HG03060 (cell line): ENCODE results near the gene FOXB2.
"Not testable (repeated sequence)": the region's sequence is repeated elsewhere in the genome, so short reads cannot be mapped to it uniquely, and the experiment has no call there.

Experiments
- ATAC-seq: cut with Tn5 transposase; IDR thresholded peaks from one replicate; pipeline ENCODE4 v1.9.1; 2021; ENCODE audit warnings: low read depth, moderate number of reproducible peaks; ENCODE audit not compliant: unreplicated experiment

FOXB2 gene

DNA sequence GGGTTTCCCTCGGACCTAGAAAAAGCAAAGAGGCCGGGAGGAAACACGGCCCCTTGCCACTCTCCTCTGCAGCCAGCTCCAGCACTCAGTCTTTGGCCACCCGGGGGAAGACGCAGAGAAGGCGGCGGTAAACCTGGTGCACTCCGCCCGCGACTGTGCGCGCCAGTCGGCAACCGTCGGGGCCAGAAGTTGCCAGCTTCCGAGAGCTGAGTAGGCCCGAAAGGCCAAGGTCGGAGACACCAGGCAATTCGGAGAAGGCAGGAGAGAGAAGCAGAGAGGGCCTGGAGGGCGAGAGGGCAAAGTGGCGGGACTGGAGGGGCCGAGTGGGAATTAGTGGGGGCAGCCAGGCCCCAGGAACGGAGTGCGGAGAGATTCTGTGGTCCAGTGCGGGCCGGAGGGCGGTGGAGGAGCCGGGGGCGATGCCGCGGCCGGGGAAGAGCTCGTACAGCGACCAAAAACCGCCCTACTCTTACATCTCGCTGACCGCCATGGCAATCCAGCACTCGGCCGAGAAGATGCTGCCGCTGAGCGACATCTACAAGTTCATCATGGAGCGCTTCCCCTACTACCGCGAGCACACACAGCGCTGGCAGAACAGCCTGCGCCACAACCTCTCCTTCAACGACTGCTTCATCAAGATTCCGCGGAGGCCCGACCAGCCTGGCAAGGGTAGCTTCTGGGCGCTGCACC is at the start of gene FOXB2:
Gene FOXB2 (plus strand): TSS at position 420 of the 690 bp plus-strand sequence. CDS start 0 bp downstream, at position 420.
- no peak for ATAC-seq

DNA sequence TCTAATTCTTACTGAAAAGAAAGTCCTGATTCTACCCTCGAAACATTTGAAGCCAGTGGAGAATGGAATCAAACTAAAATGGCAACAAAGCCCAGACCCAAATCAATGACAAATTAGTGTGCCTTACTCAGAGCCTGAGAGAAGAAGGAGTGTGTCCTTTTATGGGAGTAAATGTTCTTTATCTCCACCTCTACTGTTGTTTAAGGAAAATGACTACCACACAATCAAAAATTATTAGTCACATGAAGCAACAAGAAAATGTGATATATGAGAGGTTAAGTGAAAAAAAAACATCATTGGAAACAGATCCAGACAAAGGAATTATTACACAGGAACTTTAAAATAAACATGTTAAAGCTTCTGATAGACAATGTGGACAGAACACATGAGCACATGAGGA is 49.7 kb upstream of the FOXB2 start:
- no peak for ATAC-seq

DNA sequence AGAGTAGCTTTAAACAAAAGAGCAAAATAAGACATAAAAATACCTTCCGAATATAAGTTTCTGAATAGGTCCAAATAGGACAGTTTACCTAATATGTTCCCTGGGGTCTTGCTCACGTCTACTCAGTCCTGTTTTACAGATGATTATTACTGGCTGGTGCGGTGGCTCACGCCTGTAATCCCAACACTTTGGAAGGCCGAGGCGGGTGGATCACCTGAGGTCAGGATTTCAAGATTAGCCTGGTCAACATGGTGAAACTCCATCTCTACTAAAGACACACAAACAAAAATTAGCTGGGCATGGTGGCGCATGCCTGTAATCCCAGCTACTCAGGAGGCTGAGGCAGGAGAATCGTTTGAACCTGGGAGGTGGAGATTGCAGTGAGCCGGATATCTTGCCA is 40.6 kb upstream of the FOXB2 start:
- ATAC-seq: not testable (repeated sequence)

DNA sequence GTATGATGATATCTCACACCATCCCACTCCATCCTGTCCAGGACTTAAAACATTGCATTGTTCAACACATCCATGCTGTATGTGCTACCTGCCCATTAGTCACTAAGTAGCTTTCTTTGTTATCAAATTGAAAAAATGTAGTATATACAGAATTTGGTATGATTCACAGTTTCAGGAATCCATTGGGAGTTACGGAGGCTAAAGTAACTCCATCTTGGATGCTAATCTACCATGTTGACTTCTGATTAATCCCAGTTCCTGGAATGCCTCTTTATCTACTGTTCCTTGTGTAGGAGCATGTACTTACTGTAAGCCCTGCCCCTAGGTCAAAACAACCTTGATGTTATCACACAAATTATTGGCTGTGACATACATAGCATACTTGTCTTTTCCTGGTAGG is 38.9 kb upstream of the FOXB2 start:
- ATAC-seq: no peak

DNA sequence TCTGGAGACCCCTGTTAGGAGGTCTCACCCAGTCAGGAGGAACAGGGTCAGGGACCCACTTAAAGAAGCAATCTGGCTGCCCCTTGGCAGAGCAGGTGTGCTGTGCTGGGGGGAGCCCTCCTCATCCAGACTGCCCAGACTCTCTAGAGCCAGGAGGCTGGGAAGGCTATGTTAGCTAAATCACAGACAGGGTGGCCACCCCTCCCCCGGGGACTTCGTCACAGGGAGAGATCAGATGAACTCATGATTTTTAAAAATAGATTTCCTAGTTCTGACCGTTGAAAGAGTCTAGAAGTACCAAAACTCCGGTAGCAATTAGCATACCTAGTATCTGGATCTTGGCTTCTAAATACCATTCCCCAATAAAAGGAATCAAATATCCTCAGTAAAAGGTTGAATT is 35.0 kb upstream of the FOXB2 start:
- ATAC-seq: no peak

DNA sequence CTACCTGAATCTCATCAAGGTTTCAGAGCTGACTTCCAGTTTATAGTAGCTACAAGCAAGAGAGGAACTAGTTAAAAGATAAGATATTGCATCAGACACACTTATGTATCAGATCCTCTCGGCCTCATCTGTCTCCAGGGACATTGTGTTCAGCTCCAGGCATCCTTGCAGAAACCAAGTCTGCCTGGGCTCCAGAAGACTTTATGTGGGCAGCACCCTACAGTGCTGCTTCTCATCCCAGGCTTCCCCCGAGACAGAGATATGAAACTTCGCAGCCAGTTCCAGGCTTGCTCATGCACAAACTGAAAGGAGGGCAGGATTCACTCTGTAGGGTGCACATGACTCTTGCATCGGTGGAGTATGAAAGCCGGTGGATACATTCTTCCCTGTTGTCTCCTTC is 33.9 kb upstream of the FOXB2 start:
- ATAC-seq: no peak

DNA sequence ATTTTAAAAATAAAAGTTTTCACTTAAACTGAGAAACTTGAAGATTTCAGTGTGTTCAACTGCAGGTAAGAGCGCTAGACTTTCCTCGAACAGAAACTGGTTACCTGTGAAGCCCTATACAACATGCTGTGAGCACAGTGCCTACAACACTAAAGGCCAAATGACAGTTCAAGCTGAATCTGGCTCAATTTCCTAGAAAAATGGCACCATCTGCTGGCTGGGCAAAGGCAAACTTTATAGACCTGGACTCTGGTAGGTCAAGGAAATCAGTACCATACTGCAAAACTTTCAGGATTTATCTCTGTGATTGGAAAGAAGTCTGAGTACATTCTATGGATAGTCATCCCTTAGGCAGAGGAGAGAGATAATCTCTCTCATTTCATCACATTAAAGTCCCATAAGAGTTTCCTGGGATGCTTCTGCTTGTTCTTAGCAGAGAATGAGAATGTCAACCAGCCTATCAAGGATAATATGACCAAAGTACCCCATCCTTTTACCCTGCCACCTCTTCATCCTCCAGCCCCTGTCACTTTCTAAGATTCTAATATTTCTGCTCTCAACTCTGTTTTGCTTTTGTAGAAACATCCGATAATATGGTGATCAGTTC is 31.8 kb upstream of the FOXB2 start:
- ATAC-seq: no peak

DNA sequence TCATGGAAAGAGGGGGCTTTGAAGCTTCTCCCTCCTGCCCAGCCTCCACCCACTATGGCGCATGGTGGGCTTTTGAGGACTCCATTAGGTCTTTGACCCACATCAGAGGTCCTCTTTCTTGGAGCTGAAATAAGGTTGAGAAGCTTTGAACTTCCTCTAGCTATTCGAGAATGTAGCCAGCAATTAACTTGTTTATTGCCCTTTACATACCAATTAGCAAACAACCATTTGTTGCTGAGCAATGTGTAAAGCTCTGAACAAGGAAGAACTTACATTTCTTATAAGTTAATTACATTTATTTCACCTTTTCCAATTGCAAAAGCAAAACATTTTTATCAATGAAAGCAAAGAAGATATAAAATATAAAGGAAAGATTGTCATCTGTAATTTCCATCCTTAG is 30.5 kb upstream of the FOXB2 start:
- ATAC-seq: no peak

DNA sequence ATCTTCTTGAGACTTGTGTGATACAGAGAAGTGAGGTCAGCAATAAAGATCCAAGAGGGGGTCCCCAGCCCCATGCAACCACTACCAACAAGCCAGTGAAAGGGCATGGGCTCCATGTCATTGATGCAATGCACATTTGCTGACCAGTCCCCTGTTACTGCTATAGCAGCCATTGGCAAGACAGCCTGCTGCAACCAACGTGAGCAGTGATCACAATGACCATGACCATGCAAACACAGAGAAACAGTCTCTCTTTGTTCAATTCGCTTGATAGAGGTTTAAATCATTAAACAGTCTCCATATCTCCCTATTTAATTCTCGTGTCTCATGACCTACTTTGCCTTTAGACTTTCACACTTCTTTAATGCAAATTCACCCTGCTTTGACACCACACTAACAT is 30.0 kb upstream of the FOXB2 start:
- no peak for ATAC-seq

DNA sequence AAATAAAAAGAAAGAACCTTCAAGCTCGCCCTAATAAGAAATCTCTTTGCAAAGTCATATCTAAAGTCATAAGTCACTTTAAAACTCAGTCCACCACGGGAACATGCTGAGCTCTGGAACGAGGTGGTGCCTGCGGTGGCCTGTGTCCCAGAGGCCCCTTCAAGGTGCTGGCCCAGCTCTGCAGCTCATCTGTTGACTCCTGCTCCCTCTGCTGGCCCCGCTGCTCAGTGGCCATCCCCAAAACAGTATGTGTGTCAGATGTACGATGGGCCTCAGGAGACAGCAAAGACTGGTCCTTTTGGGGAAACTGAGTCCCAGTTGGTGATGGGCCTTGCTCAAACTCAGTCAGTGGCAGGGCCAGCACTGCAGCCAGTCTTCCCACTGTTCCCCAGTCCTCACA is 22.8 kb upstream of the FOXB2 start:
- no peak for ATAC-seq

DNA sequence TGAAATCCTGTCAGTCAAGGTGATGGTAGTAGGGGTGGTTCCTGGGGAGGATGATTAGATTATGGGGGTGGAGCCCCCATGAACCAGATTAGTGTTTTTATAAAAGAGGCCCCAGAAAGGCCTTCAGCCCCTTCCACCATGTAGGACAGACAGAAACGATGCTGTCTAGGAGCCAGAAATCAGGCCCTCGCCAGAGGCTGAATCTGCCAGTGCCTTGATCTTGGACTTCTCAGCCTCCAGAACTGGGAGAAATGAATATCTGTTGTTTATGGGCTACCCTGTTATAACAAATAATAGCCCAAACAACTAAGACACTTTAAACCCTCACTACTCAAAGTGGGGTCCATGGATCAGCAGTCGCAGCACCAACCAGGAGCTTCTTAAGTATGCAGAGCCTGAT is 20.2 kb upstream of the FOXB2 start:
- no peak for ATAC-seq

DNA sequence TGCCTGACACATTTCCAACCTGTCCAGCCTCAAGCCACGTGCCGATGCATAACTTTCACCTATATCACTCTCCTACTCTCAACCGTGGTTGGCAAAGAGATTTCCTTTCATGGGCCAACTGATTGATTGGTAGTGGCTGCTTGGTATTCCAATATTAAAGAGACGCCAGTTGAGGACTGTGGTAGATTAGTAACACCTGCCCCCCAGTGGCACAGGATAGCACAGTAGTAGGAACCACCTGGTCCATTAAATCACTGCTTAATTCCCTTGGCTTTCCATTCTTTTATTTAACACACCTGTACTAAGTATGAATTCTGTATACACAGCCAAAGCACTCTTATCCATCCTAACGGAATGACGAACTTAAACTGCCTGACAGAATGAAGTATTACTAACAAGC is 19.1 kb upstream of the FOXB2 start:
- no peak for ATAC-seq

DNA sequence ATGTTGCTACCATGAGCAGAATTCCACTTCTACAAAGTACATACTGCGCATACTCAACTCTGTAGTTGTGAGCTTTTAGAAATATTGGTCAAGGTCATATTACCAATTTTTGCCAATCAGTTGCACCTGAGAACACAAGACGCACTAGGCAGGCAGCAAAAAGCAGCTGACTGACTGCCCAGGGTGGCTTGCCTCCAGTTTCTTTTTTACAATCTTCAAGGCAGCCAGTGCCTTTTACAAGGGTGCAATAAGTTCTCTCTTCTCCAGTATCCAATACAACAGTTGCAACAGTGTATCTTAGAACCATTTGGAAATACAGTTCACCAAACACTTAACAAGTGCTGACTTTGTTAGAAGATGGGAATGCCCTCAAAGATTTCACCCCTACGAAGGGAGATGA is 16.1 kb upstream of the FOXB2 start:
- no peak for ATAC-seq

DNA sequence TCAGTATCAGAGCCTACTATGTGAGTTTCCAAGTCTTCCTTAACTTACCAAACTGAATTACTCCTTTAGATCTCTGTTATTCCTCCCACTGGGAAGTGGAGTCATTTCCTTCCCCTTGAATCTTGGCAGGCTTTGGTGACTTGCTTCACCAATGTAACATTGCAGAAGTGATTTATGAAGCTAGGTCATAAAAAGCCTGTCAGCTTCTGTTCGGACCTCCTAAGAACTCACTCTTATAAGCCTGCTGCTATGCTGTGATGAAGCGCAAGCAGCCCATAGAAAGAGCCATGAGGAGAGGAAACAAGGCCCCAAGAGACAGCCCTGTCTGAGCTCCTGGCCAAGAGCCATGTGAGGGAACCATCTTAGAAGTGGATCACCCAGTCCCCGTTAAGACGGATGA is 14.2 kb upstream of the FOXB2 start:
- ATAC-seq: no peak

DNA sequence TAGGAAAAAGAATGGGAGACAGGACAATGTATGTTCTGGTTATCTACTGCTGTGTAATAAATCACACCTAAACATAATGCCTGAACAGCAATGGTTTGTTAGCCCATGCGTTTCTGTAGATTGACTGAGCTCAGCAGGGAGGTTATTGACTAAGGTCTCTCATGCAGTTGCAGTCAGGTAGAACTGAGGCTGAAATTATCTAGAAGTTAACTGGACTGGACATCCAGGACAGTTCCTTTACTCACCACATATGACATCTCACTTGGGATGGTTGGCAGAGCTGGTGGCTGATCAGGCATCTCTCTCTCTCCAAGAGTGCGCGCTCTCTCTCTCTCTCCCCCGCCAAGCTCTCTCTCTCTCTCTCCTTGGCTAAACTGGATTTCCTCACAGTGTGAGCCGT is 8.9 kb upstream of the FOXB2 start:
- no peak for ATAC-seq

DNA sequence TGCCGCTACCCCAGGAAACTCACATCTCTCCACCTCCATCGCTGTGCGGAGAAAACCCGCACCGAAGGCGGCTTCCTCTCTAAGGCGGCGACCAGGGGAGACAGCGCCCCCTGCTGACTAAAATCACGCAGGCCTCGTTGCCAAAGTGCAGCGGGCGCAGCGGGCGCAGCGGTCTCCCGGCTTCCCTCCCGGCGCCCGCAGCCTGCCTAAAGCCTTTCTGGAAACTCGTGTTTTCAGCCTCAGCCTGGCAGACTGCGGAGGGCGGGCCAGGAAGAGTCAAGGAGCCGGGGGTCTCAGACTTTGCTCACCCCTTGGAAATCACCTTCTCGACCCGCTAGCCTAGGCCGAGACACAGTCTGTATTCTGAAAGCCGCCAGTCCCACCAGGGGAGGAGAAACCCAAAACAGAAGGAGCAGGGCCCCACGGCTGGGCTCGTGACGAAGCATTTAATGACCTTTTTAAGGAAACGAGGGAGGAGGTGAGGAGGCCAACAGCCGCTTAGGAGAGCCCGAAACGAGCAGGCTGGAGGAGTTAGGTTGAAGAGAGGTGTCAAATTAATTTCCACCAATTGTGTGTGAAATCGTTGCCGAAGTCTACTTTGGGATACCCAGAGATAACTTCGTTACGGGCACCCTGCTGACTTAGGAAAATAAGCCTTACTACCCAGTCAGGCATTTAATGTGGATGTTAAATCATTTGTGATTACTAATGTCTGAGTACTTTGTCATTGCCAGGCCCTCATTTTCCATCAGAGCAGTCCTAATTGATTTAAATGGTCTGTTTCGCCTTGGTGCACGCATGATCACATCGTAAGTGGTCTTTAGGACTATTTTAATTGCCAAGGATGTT is 7.3 kb upstream of the FOXB2 start:
- ATAC-seq: no peak

DNA sequence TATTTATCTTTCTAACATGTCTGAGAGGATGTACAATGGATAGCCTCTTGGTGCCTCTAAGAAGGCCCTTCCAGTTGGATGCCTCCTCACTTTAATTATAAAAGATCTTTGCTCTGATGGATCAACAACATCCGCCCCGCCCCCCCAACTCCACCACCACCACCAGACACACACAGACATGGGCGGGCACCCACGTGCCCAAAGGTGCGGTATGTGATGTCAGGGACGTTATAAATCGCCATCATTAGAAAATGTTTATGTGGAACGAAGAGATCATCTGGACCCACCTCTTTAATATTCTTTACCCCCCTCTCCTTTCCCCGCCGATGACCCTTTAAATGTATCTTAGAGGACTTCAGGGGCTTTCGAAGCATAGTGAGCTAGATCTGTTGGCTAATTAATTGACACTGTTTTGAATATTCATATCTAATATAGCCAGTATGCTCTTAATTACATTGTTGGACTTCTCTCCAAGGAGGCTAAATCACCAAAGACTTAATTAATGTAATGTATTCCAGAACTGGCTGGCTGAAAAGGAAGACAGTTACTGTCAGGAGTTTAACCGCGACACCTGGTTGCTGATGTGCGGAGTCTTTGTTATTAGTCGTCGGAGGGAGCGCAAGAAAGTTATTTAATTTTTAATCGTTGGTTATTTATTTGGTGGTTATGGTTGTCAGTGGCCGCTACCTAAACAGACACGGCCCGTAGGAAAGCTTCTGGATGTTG is 6.1 kb upstream of the FOXB2 start:
- no peak for ATAC-seq

DNA sequence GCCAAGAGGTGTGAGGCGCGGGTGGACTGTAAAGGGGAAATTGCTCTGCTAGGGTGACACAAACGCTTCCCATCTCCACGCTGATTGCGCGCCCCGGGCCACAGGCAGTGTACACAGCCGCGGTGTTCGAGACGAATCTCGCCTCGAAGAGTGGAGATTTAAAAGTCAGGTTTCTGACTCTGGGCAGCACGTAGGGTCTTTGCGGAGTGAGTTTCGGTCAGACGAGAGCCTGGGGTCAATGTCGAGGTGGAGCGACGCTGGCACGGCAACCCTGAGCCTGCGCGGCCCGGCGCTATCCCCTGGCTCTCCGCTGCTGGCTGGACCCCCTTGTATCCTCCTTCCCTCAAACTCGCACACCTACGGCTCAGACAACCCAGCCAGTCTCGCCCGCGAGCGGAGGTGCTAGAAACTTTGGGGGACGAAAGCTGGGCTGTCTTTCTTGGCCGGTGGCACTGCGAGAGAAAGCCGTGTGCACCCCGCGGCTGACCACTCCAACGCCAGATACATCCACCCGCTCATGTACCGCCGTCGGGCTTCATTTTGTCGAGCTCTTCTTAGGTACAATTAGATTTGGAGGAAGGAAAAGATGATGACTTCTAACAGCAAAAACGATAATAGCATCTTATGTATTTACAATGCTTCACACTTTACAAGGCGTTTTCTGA is 5.4 kb upstream of the FOXB2 start:
- ATAC-seq: no peak

DNA sequence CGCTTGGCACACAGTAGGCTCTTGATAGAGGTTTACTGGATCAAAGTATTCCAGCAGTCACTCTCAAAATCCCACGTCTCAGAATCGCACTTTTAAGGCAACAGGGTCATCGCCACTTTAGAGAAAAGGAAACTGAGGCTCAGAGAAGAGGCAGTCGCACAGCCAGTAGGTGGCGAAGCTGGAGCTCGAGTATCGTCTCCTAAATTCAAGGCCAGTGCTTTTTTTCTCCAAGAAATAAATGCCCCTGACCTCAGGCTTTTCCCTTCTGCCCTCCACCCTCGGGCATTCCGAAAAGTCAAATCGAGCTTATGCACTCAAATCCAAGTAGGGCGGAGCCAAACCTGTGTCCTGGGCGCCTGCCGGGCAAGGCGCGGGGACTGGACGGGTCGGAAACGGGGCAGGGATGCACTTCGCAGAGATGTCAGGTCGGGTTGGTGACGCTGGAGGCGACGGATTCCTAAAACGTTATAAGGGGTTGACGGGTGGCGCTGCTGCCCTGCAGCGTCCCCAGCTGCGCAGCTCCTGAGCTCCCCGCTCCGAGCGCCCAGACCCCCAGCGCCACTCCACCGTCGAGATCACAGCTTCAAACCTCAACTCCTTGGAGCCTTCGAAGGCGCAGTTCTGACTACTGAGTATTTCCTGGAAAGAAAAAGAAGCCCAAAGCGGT is 4.7 kb upstream of the FOXB2 start:
- ATAC-seq: no peak
